ENCODE measurements around the gene LBH.

DNA sequence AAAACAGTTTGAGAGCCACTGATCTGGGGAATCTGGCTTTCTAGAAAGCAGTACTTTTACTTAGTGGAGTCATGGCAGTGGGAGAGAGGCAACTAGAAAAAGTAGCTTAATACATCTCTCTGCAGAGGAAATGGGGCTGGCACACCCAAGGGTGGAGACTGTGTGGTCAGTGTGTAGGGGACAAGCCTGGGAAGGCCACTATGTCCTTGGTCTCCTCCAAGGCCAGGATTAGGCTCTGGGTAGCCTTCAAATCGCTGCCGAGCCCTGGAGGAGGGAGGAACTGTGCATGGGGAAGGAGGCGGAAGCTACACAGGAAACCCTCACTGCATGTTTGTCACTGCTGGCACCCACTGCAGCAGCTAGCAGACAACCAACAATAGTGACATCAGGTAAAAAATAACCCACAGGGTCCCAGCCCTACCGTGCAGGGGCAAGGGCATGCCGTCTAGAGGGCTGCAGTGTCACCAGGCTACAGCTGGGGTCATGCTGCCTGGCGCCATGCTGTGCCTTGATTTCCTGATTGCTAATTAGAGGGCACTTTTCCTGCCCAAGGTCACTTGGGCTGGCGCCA is 34.8 kb downstream of the LBH start:
- TF ChIP-seq, protein P1, sequence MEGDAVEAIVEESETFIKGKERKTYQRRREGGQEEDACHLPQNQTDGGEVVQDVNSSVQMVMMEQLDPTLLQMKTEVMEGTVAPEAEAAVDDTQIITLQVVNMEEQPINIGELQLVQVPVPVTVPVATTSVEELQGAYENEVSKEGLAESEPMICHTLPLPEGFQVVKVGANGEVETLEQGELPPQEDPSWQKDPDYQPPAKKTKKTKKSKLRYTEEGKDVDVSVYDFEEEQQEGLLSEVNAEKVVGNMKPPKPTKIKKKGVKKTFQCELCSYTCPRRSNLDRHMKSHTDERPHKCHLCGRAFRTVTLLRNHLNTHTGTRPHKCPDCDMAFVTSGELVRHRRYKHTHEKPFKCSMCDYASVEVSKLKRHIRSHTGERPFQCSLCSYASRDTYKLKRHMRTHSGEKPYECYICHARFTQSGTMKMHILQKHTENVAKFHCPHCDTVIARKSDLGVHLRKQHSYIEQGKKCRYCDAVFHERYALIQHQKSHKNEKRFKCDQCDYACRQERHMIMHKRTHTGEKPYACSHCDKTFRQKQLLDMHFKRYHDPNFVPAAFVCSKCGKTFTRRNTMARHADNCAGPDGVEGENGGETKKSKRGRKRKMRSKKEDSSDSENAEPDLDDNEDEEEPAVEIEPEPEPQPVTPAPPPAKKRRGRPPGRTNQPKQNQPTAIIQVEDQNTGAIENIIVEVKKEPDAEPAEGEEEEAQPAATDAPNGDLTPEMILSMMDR (IDR thresholded peaks at IDR 0.05): no peak
- TF ChIP-seq POLR2A (IDR thresholded peaks at IDR 0.05): no peak
